IMR-90 (cell line): ENCODE results near the gene TRPM7.

Source experiments
- CTCF ChIP-seq: conservative IDR thresholded peaks from 2 replicates; pipeline ENCODE4 v1.5.1; 2012; ENCODE audit warnings: mild to moderate bottlenecking, low read depth, low read length, improper control_type of control experiment
- NFE2L2 ChIP-seq: fragments of 150-350 bp; IDR thresholded peaks from 2 replicates; pipeline ENCODE4 v1.6.1; 2016; ENCODE audit warnings: low read depth, mild to moderate bottlenecking, low read length

GRCh38 chr15:50712018-50712417, 25.4 kb upstream of the TRPM7 start:
- TF ChIP-seq CTCF (no peak), NFE2L2 (no peak)
